Tibial nerve (tissue), 4 donors: ENCODE measurements around the gene HECW1.

Experiments
- EP300 ChIP-seq, 2 donors: sonication (generic); formaldehyde crosslinking; IDR thresholded peaks; one replicate each; pipeline ENCODE4 v1.6.1; 2017; ENCODE audit warnings: antibody characterized with exemption in 2 of 2, mild to moderate bottlenecking in 1 of 2
- POLR2A ChIP-seq, 2 donors: fragments of 450-650 bp; IDR thresholded peaks; one replicate each; pipeline ENCODE4 v1.6.1; 2017; ENCODE audit warnings: antibody characterized with exemption in 2 of 2, mild to moderate bottlenecking in 2 of 2, moderate library complexity in 2 of 2
- TF ChIP-seq, protein P1 (sequence below), 5 experiments: fragments of 200-600 bp in 3 of 5; fragments of 450-650 bp in 2 of 5; sonication (generic) in 3 of 5; IDR thresholded peaks; one replicate each; pipeline ENCODE4 v1.5.1; 2016 to 2019; ENCODE audit warnings: antibody characterized with exemption in 5 of 5, mild to moderate bottlenecking in 3 of 5, moderate library complexity in 2 of 5

DNA sequence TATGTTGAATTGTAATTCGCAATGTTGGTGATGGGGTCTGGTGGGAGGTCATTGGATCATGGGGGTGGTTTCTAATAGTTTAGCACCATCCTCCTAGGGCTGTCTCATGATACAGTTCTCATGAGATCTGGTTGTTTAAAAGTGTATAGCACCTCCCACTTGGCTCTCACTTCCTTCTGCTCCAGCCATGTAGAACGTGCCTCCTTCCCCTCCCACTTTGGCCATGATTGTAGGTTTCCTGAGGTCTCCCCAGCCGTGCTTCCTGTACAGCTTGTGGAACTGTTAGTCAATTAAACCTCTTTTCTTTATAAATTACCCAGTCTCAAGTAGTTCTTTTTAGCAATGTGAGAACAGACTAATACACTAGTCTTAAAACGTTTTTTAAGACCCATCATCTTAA is 15.6 kb upstream of the HECW1 start:
- TF ChIP-seq EP300 (IDR thresholded peaks at IDR 0.05): no peak
- no peak for TF ChIP-seq POLR2A (IDR thresholded peaks at IDR 0.05)
- TF ChIP-seq, protein P1, sequence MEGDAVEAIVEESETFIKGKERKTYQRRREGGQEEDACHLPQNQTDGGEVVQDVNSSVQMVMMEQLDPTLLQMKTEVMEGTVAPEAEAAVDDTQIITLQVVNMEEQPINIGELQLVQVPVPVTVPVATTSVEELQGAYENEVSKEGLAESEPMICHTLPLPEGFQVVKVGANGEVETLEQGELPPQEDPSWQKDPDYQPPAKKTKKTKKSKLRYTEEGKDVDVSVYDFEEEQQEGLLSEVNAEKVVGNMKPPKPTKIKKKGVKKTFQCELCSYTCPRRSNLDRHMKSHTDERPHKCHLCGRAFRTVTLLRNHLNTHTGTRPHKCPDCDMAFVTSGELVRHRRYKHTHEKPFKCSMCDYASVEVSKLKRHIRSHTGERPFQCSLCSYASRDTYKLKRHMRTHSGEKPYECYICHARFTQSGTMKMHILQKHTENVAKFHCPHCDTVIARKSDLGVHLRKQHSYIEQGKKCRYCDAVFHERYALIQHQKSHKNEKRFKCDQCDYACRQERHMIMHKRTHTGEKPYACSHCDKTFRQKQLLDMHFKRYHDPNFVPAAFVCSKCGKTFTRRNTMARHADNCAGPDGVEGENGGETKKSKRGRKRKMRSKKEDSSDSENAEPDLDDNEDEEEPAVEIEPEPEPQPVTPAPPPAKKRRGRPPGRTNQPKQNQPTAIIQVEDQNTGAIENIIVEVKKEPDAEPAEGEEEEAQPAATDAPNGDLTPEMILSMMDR (IDR thresholded peaks at IDR 0.05): no peak
